Measurements from ENCODE around the gene TAF15. TPM values are rescaled to one million over a fixed set of nuclear protein-coding genes. Genes with fewer than 3 reads are reported as not detected.

The TAF15 gene
- total RNA-seq, 2 experiments from 2014 or later: 114 to 119 TPM

- CTCF ChIA-PET: interaction anchor here (0.9 to 2.2 kb wide), 2 partner anchors 37 kb away, joined by 4 to 7 read pairs; no protein-coding TSS in a partner anchor
- Mint-ChIP-seq H3K36me3 (ENCODE audit: low read depth) (no peaks in the 10 kb centered on the region), H3K4me3 (peak overlapping the region; percentile 60), H3K27ac (peak overlapping the region; percentile 86), H3K27me3 (no peaks in the 10 kb centered on the region), H3K9me3 (no peaks in the 10 kb centered on the region), H3K4me1 (ENCODE audit: low read depth) (peaks cover 42% of the 10 kb centered on the region)
- TF ChIP-seq CTCF (IDR thresholded peaks at IDR 0.05): no peak
- POLR2A ChIA-PET: interaction anchor here (0.6 to 1.1 kb wide), 2 partner anchors 13 to 36 kb away, joined by 3 to 5 read pairs; no protein-coding TSS in a partner anchor
- Histone ChIP-seq H3K27me3 (ENCODE audit: control insufficient read depth in 1 of 2, insufficient read depth in 2 of 2, low read length in 2 of 2) (no peaks in the 10 kb centered on the region), H3K27ac (ENCODE audit: low read depth in 1 of 2, low read length in 2 of 2) (peak overlapping the region; percentile 22 to 53), H3K4me1 (ENCODE audit: insufficient read depth, low read length) (peaks cover 24% of the 10 kb centered on the region), H3K9me3 (ENCODE audit: control insufficient read depth in 1 of 2, insufficient read depth in 1 of 2, low read length in 2 of 2) (no peaks in the 10 kb centered on the region), H3K36me3 (ENCODE audit: insufficient read depth, low read length) (no peaks in the 10 kb centered on the region), H3K4me3 (ENCODE audit: low read length) (no peak overlapping the region)
- intact Hi-C loops (cut with DNase I, micrococcal nuclease): loop anchor here (10.0 kb wide), 2 partner anchors 187 to 637 kb away; no protein-coding TSS in a partner anchor
- ATAC-seq (ENCODE audit: poor library complexity) (no peak), DNase-seq (peak in 7 of 14 experiments; percentile 12 to 61 (median 24))
Measured at GRCh38 chr17:35801583-35802224, 7.6 kb upstream of the TAF15 start.

GRCh38 chr17:35804658-35805192 lies 4.6 kb upstream of the TAF15 start:
- Mint-ChIP-seq H3K36me3 (ENCODE audit: low read depth) (peaks cover 9% of the 10 kb centered on the region), H3K4me1 (ENCODE audit: low read depth) (peaks cover 61% of the 10 kb centered on the region), H3K9me3 (no peaks in the 10 kb centered on the region), H3K27me3 (no peaks in the 10 kb centered on the region), H3K4me3 (peak overlapping the region; percentile 65), H3K27ac (peak overlapping the region; percentile 25)
- CTCF ChIA-PET: interaction anchor here (0.6 to 3.1 kb wide), 10 partner anchors 10 to 1422 kb away, joined by 3 to 40 read pairs (median 4); partner anchors contain the start of gene MMP28
- Histone ChIP-seq H3K4me3 (ENCODE audit: low read length) (no peak overlapping the region), H3K27me3 (ENCODE audit: control insufficient read depth in 1 of 2, insufficient read depth in 2 of 2, low read length in 2 of 2) (no peaks in the 10 kb centered on the region), H3K36me3 (ENCODE audit: insufficient read depth, low read length) (no peaks in the 10 kb centered on the region), H3K4me1 (ENCODE audit: insufficient read depth, low read length) (peaks cover 36% of the 10 kb centered on the region), H3K27ac (ENCODE audit: low read depth in 1 of 2, low read length in 2 of 2) (no peak overlapping the region), H3K9me3 (ENCODE audit: control insufficient read depth in 1 of 2, insufficient read depth in 1 of 2, low read length in 2 of 2) (no peaks in the 10 kb centered on the region)
- DNase-seq (peak in 6 of 14 experiments; percentile 13 to 85 (median 66)), ATAC-seq (ENCODE audit: poor library complexity) (peak; percentile 37)
- intact Hi-C loops (cut with DNase I, micrococcal nuclease): loop anchor here (1.0 to 10.0 kb wide), 5 partner anchors 40 to 642 kb away; no protein-coding TSS in a partner anchor
- peak; percentile 78 for TF ChIP-seq CTCF (IDR thresholded peaks at IDR 0.05)
- POLR2A ChIA-PET: interaction anchor here (0.8 to 1.7 kb wide), 2 partner anchors 8 to 41 kb away, joined by 3 to 7 read pairs; no protein-coding TSS in a partner anchor

GRCh38 chr17:35807371-35808144 lies 1.7 kb upstream of the TAF15 start:
- CTCF ChIA-PET: interaction anchor here (1.2 to 7.6 kb wide), 4 partner anchors 8 to 60 kb away, joined by 3 to 156 read pairs (median 6); no protein-coding TSS in a partner anchor
- peaks cover 61% of the 10 kb centered on the region for H3K4me1 Mint-ChIP-seq (ENCODE audit: low read depth)
- no peak overlapping the region for H3K27ac ChIP-seq (ENCODE audit: low read depth in 1 of 2, low read length in 2 of 2)

More at GRCh38 chr17:35807371-35808144, 1.7 kb upstream of the TAF15 start:
- Mint-ChIP-seq H3K27ac (peak overlapping the region; percentile 91), H3K4me3 (peak overlapping the region; percentile 91), H3K9me3 (no peaks in the 10 kb centered on the region), H3K36me3 (ENCODE audit: low read depth) (peaks cover 16% of the 10 kb centered on the region), H3K27me3 (no peaks in the 10 kb centered on the region)
- no peaks in the 10 kb centered on the region for H3K36me3 ChIP-seq (ENCODE audit: insufficient read depth, low read length)
- DNase-seq (no peak), ATAC-seq (ENCODE audit: poor library complexity) (no peak)
- POLR2A ChIA-PET: interaction anchor here (1.5 to 4.8 kb wide), 6 partner anchors 7 to 738 kb away, joined by 3 to 142 read pairs (median 8); partner anchors contain the start of genes MMP28, SLFN11 and SLFN5
- no peak for TF ChIP-seq CTCF (IDR thresholded peaks at IDR 0.05)
- intact Hi-C loops (cut with DNase I, micrococcal nuclease): loop anchor here (2.0 to 10.0 kb wide), 5 partner anchors 193 to 645 kb away; partner anchors contain the start of gene AP2B1 (in 1 of the 2)
- H3K9me3 ChIP-seq (ENCODE audit: control insufficient read depth in 1 of 2, insufficient read depth in 1 of 2, low read length in 2 of 2): no peaks in the 10 kb centered on the region
- H3K27me3 ChIP-seq (ENCODE audit: control insufficient read depth in 1 of 2, insufficient read depth in 2 of 2, low read length in 2 of 2): no peaks in the 10 kb centered on the region
- peaks cover 30% of the 10 kb centered on the region for H3K4me1 ChIP-seq (ENCODE audit: insufficient read depth, low read length)
- no peak overlapping the region for H3K4me3 ChIP-seq (ENCODE audit: low read length)
